ENCODE results near the gene PTPN5.
"Not testable (repeated sequence)": the region's sequence is repeated elsewhere in the genome, so short reads cannot be mapped to it uniquely, and the experiment has no call there.

The PTPN5 gene

GRCh38 chr11:18697576-18697975 is 94.0 kb downstream of the PTPN5 start:
- FAIRE-seq (no peak), DNase-seq (ENCODE audit: extremely low spot score, insufficient read length, low read depth) (no peak)

- DNase-seq (ENCODE audit: extremely low spot score, insufficient read length, low read depth), result no peak
- no peak for FAIRE-seq
Observed at GRCh38 chr11:18696638-18697225, 94.9 kb downstream of the PTPN5 start.

- no peak for FAIRE-seq
- no peak for DNase-seq (ENCODE audit: extremely low spot score, insufficient read length, low read depth)
Observed at GRCh38 chr11:18692941-18693760, 98.4 kb downstream of the PTPN5 start.

GRCh38 chr11:18691467-18692140 is 100.0 kb downstream of the PTPN5 start:
- not testable (repeated sequence) for DNase-seq (ENCODE audit: extremely low spot score, insufficient read length, low read depth); FAIRE-seq

GRCh38 chr11:18684267-18684666 is 107.3 kb downstream of the PTPN5 start:
- no peak for DNase-seq (ENCODE audit: extremely low spot score, insufficient read length, low read depth)
- FAIRE-seq, result no peak

- no peak for FAIRE-seq
- DNase-seq (ENCODE audit: extremely low spot score, insufficient read length, low read depth), result no peak
Observed at GRCh38 chr11:18682466-18682865, 109.1 kb downstream of the PTPN5 start.

- FAIRE-seq; DNase-seq (ENCODE audit: extremely low spot score, insufficient read length, low read depth): not testable (repeated sequence)
Observed at GRCh38 chr11:18681949-18682348, 109.6 kb downstream of the PTPN5 start.

Data from GM18507 (cell line).